Right atrium auricular region (tissue), 2 donors: ENCODE measurements around the gene NAT14. TPM values are rescaled to one million over a fixed set of nuclear protein-coding genes. Genes with fewer than 3 reads are reported as not detected.

ENCODE experiments used
- DNase-seq: peaks from one replicate; pipeline ENCODE4 v3.0.0-alpha.2; 2019; ENCODE audit warnings: low spot score
- H3K27ac ChIP-seq, 2 donors: fragments of 200-600 bp; sonication (generic); 1 replicate in 1 of 2; 2 replicates in 1 of 2; pipeline ENCODE4 v1.5.1; 2016 to 2019
- H3K27me3 ChIP-seq, 2 donors: fragments of 200-600 bp; sonication (generic); one replicate each; pipeline versions ENCODE4 v1.5.1 to v1.6.0; 2017 to 2019
- H3K36me3 ChIP-seq: fragments of 200-600 bp; sonication (generic); one replicate; pipeline ENCODE4 v1.5.1; 2016
- H3K4me1 ChIP-seq, 2 donors: fragments of 200-600 bp; sonication (generic); one replicate each; pipeline versions ENCODE4 v1.5.1 to v1.6.0; 2017 to 2019
- H3K4me3 ChIP-seq, 2 donors: fragments of 200-600 bp; sonication (generic); 1 replicate in 1 of 2; 2 replicates in 1 of 2; pipeline ENCODE4 v1.5.1; 2017 to 2019; ENCODE audit warnings: mild to moderate bottlenecking in 1 of 2, moderate library complexity in 1 of 2
- H3K9me3 ChIP-seq, 2 donors: fragments of 200-600 bp; sonication (generic); one replicate each; pipeline ENCODE4 v1.5.1; 2019
- total RNA-seq, 2 donors: library from RNA; depleted of rRNA; stranded (reverse); fragments of >200 nt; gene quantifications; one replicate each; pipeline ENCODE4 v1.1.0, GENCODE V29; 2016
- TF ChIP-seq, protein P1 (sequence below), 2 donors: fragments of 200-600 bp; sonication (generic); IDR thresholded peaks; one replicate each; pipeline ENCODE4 v1.5.1; 2019; ENCODE audit warnings: antibody characterized with exemption in 2 of 2

Gene NAT14
- total RNA-seq, 2 donors from 2014 or later, result 2.3 to 7.0 TPM

DNA sequence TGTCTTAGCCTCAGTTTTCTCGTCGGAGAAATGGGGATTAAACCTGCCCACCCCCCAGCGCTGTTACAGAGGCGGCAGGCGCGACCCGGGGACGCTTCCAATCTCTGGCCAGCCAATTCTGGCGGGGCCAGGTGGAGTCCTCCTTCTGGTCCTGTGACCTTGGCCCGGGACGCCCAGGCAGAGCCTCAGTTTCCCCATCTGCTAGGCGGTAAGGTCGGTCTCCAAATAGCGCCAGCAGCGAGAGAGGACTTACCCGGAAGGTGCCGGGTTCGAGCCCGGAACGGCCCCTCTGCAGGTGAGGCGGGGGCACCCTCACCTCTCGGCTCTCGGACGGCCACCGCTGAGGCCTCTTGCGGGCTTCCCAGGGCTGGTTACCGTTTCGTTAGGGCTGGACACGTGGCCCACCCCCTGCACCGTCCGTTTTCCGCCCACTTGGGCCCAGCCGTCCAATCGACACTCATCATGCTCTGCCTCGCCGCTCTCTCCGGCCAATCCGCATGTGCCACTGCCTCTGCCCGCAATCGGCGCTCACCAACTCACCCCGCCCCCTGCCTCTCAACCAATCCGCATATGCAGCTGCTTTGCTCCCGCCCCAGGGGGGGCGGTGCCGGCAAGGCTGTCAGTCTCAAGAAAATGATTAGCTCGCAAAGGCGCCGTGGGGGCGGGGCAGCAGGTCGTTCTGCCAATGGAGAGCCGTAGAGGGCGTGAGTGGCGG is 23.6 kb upstream of the NAT14 start, which contains the start of gene ISOC2:
Gene ISOC2 (minus strand): TSS at position 384 of the 715 bp plus-strand sequence. CDS start 5,156 bp downstream, outside the sequence.
- H3K4me3 ChIP-seq, result peak within 1 kb of the TSS; percentile 67 to 81
- TF ChIP-seq, protein P1, sequence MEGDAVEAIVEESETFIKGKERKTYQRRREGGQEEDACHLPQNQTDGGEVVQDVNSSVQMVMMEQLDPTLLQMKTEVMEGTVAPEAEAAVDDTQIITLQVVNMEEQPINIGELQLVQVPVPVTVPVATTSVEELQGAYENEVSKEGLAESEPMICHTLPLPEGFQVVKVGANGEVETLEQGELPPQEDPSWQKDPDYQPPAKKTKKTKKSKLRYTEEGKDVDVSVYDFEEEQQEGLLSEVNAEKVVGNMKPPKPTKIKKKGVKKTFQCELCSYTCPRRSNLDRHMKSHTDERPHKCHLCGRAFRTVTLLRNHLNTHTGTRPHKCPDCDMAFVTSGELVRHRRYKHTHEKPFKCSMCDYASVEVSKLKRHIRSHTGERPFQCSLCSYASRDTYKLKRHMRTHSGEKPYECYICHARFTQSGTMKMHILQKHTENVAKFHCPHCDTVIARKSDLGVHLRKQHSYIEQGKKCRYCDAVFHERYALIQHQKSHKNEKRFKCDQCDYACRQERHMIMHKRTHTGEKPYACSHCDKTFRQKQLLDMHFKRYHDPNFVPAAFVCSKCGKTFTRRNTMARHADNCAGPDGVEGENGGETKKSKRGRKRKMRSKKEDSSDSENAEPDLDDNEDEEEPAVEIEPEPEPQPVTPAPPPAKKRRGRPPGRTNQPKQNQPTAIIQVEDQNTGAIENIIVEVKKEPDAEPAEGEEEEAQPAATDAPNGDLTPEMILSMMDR (IDR thresholded peaks at IDR 0.05), result no peak
- no peaks in the 10 kb centered on the region for H3K27me3 ChIP-seq
- H3K27ac ChIP-seq, result peak within 1 kb of the TSS; percentile 83 to 94
- no peaks in the 10 kb centered on the region for H3K9me3 ChIP-seq
- DNase-seq, result peak; percentile 100
- H3K36me3 ChIP-seq, result no peaks in the 10 kb centered on the region
- H3K4me1 ChIP-seq, result peaks cover 0 to 30% of the 10 kb centered on the region in 2 donors

DNA sequence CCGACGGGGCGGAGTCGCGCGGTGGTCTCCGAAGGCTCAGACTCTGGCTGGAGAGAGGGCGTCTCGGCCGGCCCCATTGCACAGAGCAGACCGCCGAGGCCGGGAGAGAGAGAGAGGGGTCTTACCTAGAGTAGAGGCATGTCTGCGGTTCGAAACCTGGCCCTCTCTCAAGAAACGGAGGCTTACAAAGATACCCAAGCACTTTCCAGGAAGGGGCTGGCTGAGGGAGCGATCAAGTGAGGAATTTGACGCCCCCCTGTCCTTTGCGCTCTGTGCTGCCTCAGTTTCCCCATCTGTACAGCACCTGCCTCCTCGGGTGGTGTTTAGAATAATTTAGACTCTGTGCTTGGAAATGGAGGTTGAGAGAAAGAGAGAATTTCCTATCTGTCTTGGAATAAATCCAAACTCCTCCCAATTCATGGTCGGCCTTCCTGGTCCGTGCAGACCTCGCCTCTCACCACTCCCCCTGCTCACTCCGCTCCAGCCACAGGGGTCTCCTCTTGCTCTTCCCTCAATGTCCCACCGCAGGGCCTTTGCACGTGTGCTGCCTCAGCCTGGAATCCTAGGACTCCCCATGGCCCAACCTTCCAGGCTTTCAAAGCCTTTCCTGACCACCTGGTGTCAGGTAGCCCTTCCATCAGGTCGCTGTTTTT is 22.9 kb upstream of the NAT14 start:
- H3K27me3 ChIP-seq, result no peaks in the 10 kb centered on the region
- TF ChIP-seq, protein P1 (IDR thresholded peaks at IDR 0.05), result no peak
- peak overlapping the region; percentile 71 to 80 for H3K27ac ChIP-seq
- peaks cover 0 to 30% of the 10 kb centered on the region in 2 donors for H3K4me1 ChIP-seq
- peak overlapping the region; percentile 44 to 67 for H3K4me3 ChIP-seq
- H3K9me3 ChIP-seq, result no peaks in the 10 kb centered on the region
- H3K36me3 ChIP-seq, result no peaks in the 10 kb centered on the region
- DNase-seq, result no peak

DNA sequence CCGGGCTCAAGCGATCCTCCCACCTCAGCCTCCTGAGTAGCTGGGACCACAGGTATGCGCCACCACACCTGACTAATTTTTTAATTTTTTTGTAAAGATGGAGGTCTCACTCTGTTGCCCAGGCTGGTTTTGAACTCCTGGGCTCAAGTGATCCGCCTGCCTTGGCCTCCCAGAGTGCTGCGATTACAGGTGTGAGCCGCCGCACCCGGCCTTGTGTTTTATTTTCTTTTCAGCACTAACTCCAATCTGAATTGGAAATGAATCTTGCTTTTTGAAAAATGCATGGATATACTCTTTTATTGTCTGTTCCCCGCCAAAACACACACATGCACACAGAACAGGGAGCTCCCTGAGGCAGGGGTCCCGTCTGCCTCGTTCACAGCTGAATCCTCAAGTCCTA is 22.3 kb upstream of the NAT14 start:
- Histone ChIP-seq H3K36me3 (no peaks in the 10 kb centered on the region), H3K4me1 (peaks cover 0 to 34% of the 10 kb centered on the region in 2 donors), H3K27me3 (no peaks in the 10 kb centered on the region), H3K27ac (no peak overlapping the region), H3K4me3 (no peak overlapping the region), H3K9me3 (no peaks in the 10 kb centered on the region)
- no peak for DNase-seq
- TF ChIP-seq, protein P1 (IDR thresholded peaks at IDR 0.05), result no peak

- Histone ChIP-seq H3K4me3 (no peak overlapping the region), H3K27ac (no peak overlapping the region), H3K9me3 (no peaks in the 10 kb centered on the region), H3K27me3 (no peaks in the 10 kb centered on the region), H3K4me1 (peaks cover 0 to 39% of the 10 kb centered on the region in 2 donors), H3K36me3 (no peaks in the 10 kb centered on the region)
- TF ChIP-seq, protein P1 (IDR thresholded peaks at IDR 0.05), result no peak
- no peak for DNase-seq
These were observed 21.4 kb upstream of the NAT14 start for GRCh38 chr19:55463583-55464031.

GRCh38 chr19:55464039-55464661 is 20.8 kb upstream of the NAT14 start:
- Histone ChIP-seq H3K36me3 (no peaks in the 10 kb centered on the region), H3K4me1 (peaks cover 0 to 39% of the 10 kb centered on the region in 2 donors), H3K4me3 (no peak overlapping the region), H3K9me3 (no peaks in the 10 kb centered on the region), H3K27me3 (no peaks in the 10 kb centered on the region), H3K27ac (no peak overlapping the region)
- DNase-seq, result no peak
- TF ChIP-seq, protein P1 (IDR thresholded peaks at IDR 0.05), result no peak
